ENCODE measurements around the gene TGFBR1.

DNA sequence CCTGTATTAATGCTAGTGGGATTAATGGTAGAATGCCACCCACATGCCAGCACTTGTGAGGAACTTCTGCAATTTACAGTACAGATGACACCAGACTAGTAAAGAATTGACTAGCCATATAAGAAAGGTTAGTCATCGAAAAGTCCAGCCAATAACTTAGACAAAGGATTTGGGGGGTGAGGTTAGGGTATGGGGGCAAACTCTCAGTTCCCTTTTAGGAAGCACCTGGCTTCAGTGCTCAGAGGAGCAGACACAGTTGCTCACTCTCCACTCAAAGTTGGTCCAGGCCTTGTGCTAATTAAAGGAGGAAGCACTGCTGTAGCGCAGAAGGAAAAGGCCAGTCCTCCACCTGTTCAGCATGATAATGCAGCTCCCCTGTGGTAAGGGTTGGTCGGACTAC is 25.2 kb downstream of the TGFBR1 start:
- no peak for TF ChIP-seq POLR2A (IDR thresholded peaks at IDR 0.05; ENCODE audit: low read depth, low read length)
- no peak for TF ChIP-seq TAF1 (IDR thresholded peaks at IDR 0.05; ENCODE audit: low read depth, low read length)
- TF ChIP-seq SPI1 (IDR thresholded peaks at IDR 0.05; ENCODE audit: low read depth, low read length), result peak; percentile 99
